Muscle layer of colon (tissue), 2 donors: ENCODE measurements around the gene CD79A.

Source experiments
- H3K27ac ChIP-seq: one replicate; pipeline ENCODE4 v1.7.0; 2013; ENCODE audit warnings: low read depth, mild to moderate bottlenecking, low read length, moderate library complexity
- H3K27me3 ChIP-seq, 2 donors: one replicate each; pipeline ENCODE4 v1.7.0; 2013; ENCODE audit warnings: low read length in 2 of 2, mild to moderate bottlenecking in 2 of 2; ENCODE audit not compliant: insufficient read depth in 2 of 2, control insufficient read depth in 1 of 2
- H3K36me3 ChIP-seq: one replicate; pipeline ENCODE4 v1.7.0; 2013; ENCODE audit warnings: mild to moderate bottlenecking, low read length; ENCODE audit not compliant: insufficient read depth
- H3K4me1 ChIP-seq: one replicate; pipeline ENCODE4 v1.7.0; 2013; ENCODE audit warnings: mild to moderate bottlenecking, low read length; ENCODE audit not compliant: insufficient read depth
- H3K4me3 ChIP-seq, 2 donors: one replicate each; pipeline ENCODE4 v1.7.0; 2013; ENCODE audit warnings: low read length in 2 of 2, low read depth in 1 of 2, mild to moderate bottlenecking in 1 of 2, moderate library complexity in 1 of 2
- H3K9ac ChIP-seq: one replicate; pipeline ENCODE4 v1.7.0; 2013; ENCODE audit warnings: low read length
- H3K9me3 ChIP-seq: one replicate; pipeline ENCODE4 v1.7.0; 2013; ENCODE audit warnings: mild to moderate bottlenecking, low read length
- donor health status: abdominal sarcoma.
- donor health status: Adenocarcinoma of cecum.

The CD79A gene

DNA sequence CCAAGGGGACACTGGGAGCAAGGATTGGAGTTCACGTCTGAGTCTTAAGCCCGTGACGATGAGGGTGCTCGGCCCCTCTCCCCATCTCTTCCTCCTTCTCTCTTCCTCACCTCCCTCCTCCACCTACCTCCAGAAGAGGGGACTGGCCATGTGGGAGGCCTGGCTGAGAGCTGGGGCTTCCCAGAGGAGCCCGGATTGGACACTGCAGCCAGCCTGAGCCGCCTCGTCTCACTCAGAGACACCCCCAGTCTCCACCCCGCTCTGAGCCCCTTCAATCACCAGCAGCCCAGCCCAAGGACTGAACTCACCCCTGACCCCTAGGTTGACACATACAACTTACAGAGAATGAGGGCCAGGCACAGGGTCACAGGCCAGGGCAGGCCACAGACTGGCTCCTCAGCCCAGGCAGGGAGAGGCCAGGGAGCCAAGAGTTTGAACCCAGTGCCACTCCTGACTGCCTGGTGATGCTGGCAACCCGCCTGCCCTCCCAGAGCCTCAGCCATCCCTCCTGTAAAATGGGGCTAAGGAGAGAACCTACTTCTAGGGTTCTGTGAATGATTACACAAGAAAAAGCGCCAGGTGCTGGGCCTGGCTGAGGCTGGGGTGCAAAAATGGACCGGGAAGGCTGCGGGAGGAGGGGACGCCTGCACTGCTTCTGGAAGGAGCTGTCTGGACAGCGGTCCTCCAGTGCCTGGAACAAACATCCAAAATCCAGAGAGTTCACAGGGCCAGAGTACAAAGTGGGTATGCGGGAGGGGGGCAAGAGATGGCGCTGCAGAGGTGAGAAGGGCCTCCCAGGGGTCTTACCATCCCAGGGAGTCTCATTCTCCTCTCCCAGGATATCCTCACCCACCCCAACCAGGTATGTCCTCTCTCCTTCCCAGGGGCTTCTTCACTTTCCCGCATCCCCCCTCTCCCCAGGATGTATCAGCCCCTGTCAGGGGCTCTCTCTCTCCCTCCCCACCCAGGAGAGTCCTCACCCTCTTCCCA is 1.1 kb downstream of the CD79A start:
- peaks cover 6% of the 10 kb centered on the region for H3K4me1 ChIP-seq

GRCh38 chr19:41879080-41879479 is 2.0 kb downstream of the CD79A start:
- no peaks in the 10 kb centered on the region for H3K9me3 ChIP-seq
- H3K4me1 ChIP-seq, result peaks cover 6% of the 10 kb centered on the region
- no peak overlapping the region for H3K27ac ChIP-seq
- H3K27me3 ChIP-seq, result no peaks in the 10 kb centered on the region
- H3K36me3 ChIP-seq, result no peaks in the 10 kb centered on the region
- H3K4me3 ChIP-seq, result no peak overlapping the region
- H3K9ac ChIP-seq, result no peak overlapping the region

More for the DNA sequence above, 1.1 kb downstream of the CD79A start:
- Histone ChIP-seq H3K36me3 (no peaks in the 10 kb centered on the region), H3K4me3 (no peak overlapping the region), H3K27me3 (no peaks in the 10 kb centered on the region), H3K27ac (no peak overlapping the region), H3K9me3 (no peaks in the 10 kb centered on the region), H3K9ac (no peak overlapping the region)

DNA sequence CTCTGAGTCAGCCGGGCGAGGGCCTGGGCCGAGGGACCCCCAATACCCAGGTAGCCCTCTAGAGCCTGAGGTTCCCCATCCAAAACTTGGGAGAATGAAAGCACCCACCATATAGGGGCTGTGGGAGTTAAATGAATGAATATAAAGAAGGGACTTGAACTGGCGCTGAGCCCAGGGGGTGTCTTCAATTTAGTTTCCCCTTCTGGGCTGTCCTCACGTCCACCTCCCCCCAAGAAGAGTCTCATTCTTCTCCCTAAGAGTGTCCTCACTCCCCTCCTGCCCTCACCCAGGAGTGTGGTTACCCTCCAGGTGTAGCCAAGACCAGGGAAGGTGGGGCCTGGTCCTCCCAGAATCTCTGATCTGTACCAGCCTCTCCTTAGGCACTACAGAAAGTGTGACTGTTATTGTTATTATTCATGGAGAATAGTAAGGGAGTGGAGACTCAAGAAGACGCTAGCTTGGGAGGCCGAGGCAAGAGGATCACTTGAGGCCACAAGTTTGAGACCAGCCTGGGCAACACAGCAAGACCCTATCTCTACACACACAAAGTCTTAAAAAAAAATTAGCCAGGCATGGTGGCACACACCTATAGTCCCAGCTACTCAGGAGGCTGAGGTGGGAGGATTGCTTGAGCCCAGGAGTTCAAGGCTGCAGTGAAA is 2.7 kb downstream of the CD79A start:
- Histone ChIP-seq H3K27ac (no peak overlapping the region), H3K27me3 (no peaks in the 10 kb centered on the region)

GRCh38 chr19:41880329-41880708 is 3.2 kb downstream of the CD79A start:
- Histone ChIP-seq H3K9me3 (no peaks in the 10 kb centered on the region), H3K27me3 (no peaks in the 10 kb centered on the region), H3K27ac (no peak overlapping the region), H3K9ac (no peak overlapping the region), H3K36me3 (no peaks in the 10 kb centered on the region), H3K4me1 (peaks cover 13% of the 10 kb centered on the region), H3K4me3 (no peak overlapping the region)

More for the DNA sequence above, 2.7 kb downstream of the CD79A start:
- Histone ChIP-seq H3K4me3 (no peak overlapping the region), H3K9me3 (no peaks in the 10 kb centered on the region), H3K9ac (no peak overlapping the region), H3K4me1 (peaks cover 9% of the 10 kb centered on the region), H3K36me3 (no peaks in the 10 kb centered on the region)

- Histone ChIP-seq H3K9me3 (no peaks in the 10 kb centered on the region), H3K9ac (peak within 1 kb of the TSS; percentile 47), H3K27ac (peak within 1 kb of the TSS; percentile 78), H3K27me3 (no peaks in the 10 kb centered on the region), H3K36me3 (no peaks in the 10 kb centered on the region), H3K4me1 (peaks cover 13% of the 10 kb centered on the region), H3K4me3 (peak within 1 kb of the TSS; percentile 86 to 99)
These were observed 5.7 kb downstream of the CD79A start, which contains the start of gene ARHGEF1 for GRCh38 chr19:41882568-41883462. Gene ARHGEF1, plus strand, starts transcription at chr19:41883184. Its CDS starts 4,899 bp downstream, at chr19:41888083.

DNA sequence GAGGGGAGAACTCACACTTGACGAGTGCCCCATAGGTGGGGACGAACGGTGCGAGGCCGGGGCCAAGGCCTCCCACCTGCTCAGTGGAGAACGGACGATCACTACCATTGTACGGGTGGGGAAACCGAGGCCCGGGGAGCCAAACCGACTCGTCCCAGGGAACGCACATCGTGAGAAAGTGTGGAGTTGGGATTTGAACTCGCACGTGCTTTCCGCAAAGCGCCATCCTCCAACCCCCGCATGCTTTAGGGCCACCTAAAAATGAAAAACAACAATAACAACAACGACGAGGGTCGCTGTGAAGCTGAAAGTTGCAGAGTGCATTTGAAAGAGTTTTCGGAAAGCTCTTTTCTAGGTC is 6.4 kb downstream of the CD79A start:
- H3K27me3 ChIP-seq, result no peaks in the 10 kb centered on the region
- H3K9me3 ChIP-seq, result no peaks in the 10 kb centered on the region
- peak overlapping the region; percentile 47 for H3K9ac ChIP-seq
- peak overlapping the region; percentile 86 to 99 for H3K4me3 ChIP-seq
- peak overlapping the region; percentile 72 for H3K27ac ChIP-seq
- peaks cover 13% of the 10 kb centered on the region for H3K4me1 ChIP-seq
- H3K36me3 ChIP-seq, result no peaks in the 10 kb centered on the region

DNA sequence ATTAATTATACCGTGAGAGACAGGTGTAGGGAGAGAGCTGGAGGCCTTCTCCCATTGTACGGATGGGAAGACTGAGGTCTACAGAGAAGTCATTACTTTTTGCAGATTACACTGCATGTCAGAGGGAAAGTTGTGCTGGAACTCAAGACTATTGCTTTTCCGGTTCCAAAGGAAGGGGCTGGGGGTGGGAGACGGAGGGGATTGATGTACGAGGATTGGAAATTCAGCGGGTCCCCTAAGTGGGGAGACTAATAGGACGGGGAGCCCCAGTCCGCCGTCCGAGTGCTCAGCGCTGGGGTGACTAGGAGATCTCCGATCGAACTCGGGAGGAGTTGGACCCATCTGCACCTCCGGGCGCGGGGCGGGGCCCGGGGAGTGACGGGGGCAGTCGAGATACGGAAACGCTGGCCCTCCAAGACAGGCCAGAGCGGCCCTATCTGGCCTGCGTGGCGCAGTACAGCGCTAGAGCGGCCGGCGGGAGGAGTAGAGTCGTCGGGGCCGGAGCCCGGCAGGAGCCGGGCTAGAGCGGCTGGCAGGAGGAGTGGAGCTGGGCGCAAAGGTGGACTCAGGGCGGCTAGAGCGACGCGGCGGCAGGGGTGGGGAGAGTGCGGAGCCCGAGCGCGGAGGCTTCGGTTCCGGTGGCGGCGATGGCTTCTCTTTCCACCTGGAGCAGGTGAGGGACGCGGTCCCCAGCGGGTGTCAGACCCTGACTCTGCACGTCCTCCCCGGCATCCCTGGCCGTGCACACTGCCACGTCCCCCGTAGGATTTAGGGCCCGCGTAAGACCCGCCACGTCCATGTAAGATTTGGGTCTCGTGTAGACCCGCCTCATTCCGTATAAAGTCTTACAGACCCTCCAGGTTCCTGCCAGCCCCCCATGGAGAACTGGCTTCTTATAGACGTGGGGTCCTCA is 7.0 kb downstream of the CD79A start:
- Histone ChIP-seq H3K4me1 (peaks cover 13% of the 10 kb centered on the region), H3K9ac (peak overlapping the region; percentile 47), H3K9me3 (no peaks in the 10 kb centered on the region), H3K27me3 (no peaks in the 10 kb centered on the region), H3K27ac (peak overlapping the region; percentile 72), H3K4me3 (peak overlapping the region; percentile 86 to 99), H3K36me3 (peaks cover 2% of the 10 kb centered on the region)

GRCh38 chr19:41886761-41887710 is 10.0 kb downstream of the CD79A start:
- no peak overlapping the region for H3K4me3 ChIP-seq
- H3K27ac ChIP-seq, result no peak overlapping the region
- no peaks in the 10 kb centered on the region for H3K9me3 ChIP-seq
- peaks cover 6% of the 10 kb centered on the region for H3K36me3 ChIP-seq
- H3K27me3 ChIP-seq, result no peaks in the 10 kb centered on the region
- no peak overlapping the region for H3K9ac ChIP-seq
- H3K4me1 ChIP-seq, result peaks cover 12% of the 10 kb centered on the region

- Histone ChIP-seq H3K9ac (no peak overlapping the region), H3K9me3 (no peaks in the 10 kb centered on the region), H3K36me3 (peaks cover 6% of the 10 kb centered on the region), H3K4me3 (no peak overlapping the region), H3K4me1 (peaks cover 7% of the 10 kb centered on the region), H3K27ac (no peak overlapping the region), H3K27me3 (no peaks in the 10 kb centered on the region)
These were observed 10.8 kb downstream of the CD79A start for GRCh38 chr19:41887711-41888382.
